PC-9 (cell line): Measurements from ENCODE around the gene UTP25. TPM values are rescaled to one million over a fixed set of nuclear protein-coding genes. Genes with fewer than 3 reads are reported as not detected.

Source experiments
- BruUV-seq: library from RNA; stranded (reverse); fragments of 400-500 nt; replicated peaks from 2 replicates; lab custom pipeline; 2021; lab: Mats Ljungman, UMichigan
- CTCF ChIA-PET: fragments of 300-600 bp; sonication (Branson Sonifier 250); formaldehyde crosslinking; loops from one replicate; lab custom pipeline; 2022; ENCODE audit warnings: antibody characterized with exemption; lab: Charles Lee
- POLR2A ChIA-PET: fragments of 300-600 bp; sonication (Branson Sonifier 250); formaldehyde crosslinking; loops from one replicate; lab custom pipeline; 2022; ENCODE audit warnings: antibody characterized with exemption; ENCODE audit not compliant: unreplicated experiment; lab: Charles Lee
- DNase-seq, 2 experiments: peaks; one replicate each; pipeline versions ENCODE4 v3.0.0 to v3.0.0-alpha.2; 2015 to 2022; ENCODE audit warnings: mixed read lengths in 1 of 2
- H2AFZ ChIP-seq: fragments of 200-600 bp; sonication (generic); 2 replicates; pipeline ENCODE4 v1.8.1; 2017; ENCODE audit warnings: antibody characterized with exemption
- H3F3A ChIP-seq: fragments of 200-600 bp; sonication (generic); 2 replicates; pipeline ENCODE4 v1.8.1; 2017; ENCODE audit warnings: antibody characterized with exemption, mild to moderate bottlenecking, low read depth; ENCODE audit not compliant: insufficient read depth
- H3K27ac ChIP-seq: fragments of 200-600 bp; sonication (generic); 2 replicates; pipeline ENCODE4 v1.6.1; 2016; ENCODE audit warnings: mixed run types
- H3K27me3 ChIP-seq: fragments of 200-600 bp; sonication (generic); 2 replicates; pipeline ENCODE4 v1.6.1; 2016; ENCODE audit warnings: low read depth, mixed run types; ENCODE audit not compliant: insufficient read depth
- H3K36me3 ChIP-seq: fragments of 200-600 bp; sonication (generic); 2 replicates; pipeline ENCODE4 v1.6.1; 2016; ENCODE audit warnings: low read depth, mixed run types
- H3K4me1 ChIP-seq: fragments of 200-600 bp; sonication (generic); replicated peaks from 2 replicates; pipeline ENCODE4 v1.6.1; 2016; ENCODE audit warnings: mixed run types; ENCODE audit not compliant: insufficient read depth
- H3K4me2 ChIP-seq: fragments of 200-600 bp; sonication (generic); 2 replicates; pipeline ENCODE4 v1.6.1; 2017; ENCODE audit warnings: mixed run types
- H3K4me3 ChIP-seq: fragments of 200-600 bp; sonication (generic); 2 replicates; pipeline ENCODE4 v1.6.1; 2016; ENCODE audit warnings: mixed run types
- H3K79me2 ChIP-seq: fragments of 200-600 bp; sonication (generic); 2 replicates; pipeline ENCODE4 v1.6.1; 2017; ENCODE audit warnings: low read depth, mixed run types
- H3K9me2 ChIP-seq: fragments of 200-600 bp; sonication (generic); 2 replicates; pipeline ENCODE4 v1.8.1; 2017; ENCODE audit warnings: mild to moderate bottlenecking; ENCODE audit not compliant: insufficient read depth
- H3K9me3 ChIP-seq: fragments of 200-600 bp; sonication (generic); 2 replicates; pipeline ENCODE4 v1.8.1; 2016; ENCODE audit warnings: low read depth; ENCODE audit not compliant: insufficient read depth
- H4K20me1 ChIP-seq: fragments of 200-600 bp; sonication (generic); 2 replicates; pipeline ENCODE4 v1.8.1; 2017; ENCODE audit not compliant: insufficient read depth
- CTCF ChIP-seq: fragments of 200-600 bp; sonication (generic); conservative IDR thresholded peaks from 2 replicates; pipeline ENCODE4 v1.6.1; 2017; ENCODE audit warnings: mixed run types, antibody characterized with exemption, mild to moderate bottlenecking, moderate library complexity
- EZH2 ChIP-seq: fragments of 200-600 bp; sonication (generic); IDR thresholded peaks from 2 replicates; pipeline ENCODE4 v1.8.0; 2017; ENCODE audit warnings: antibody characterized with exemption, low read depth
- intact Hi-C: fragments of 100-400 bp; cut with micrococcal nuclease; formaldehyde crosslinking; loops from one replicate; pipeline ENCODE4 v1.10.0; 2022; ENCODE audit not compliant: unreplicated experiment
- total RNA-seq: library from RNA; stranded (reverse); gene quantifications from 2 replicates; pipeline ENCODE4 v1.2.3, GENCODE V29; 2021

UTP25 gene
- total RNA-seq, 1 experiment from 2014 or later, result 9.3 TPM

- TF ChIP-seq CTCF (no peak; the same call in 1 of the 2 replicates), EZH2 (no peak)
- Histone ChIP-seq H3K36me3 (peaks cover 27% of the 10 kb centered on the region), H3K79me2 (peaks cover 7% of the 10 kb centered on the region; the same call in 1 of the 2 replicates), H3K9me2 (no peaks in the 10 kb centered on the region), H3K4me1 (no peaks in the 10 kb centered on the region), H3K27me3 (no peaks in the 10 kb centered on the region), H3K27ac (no peak overlapping the region), H3K4me2 (no peak overlapping the region), H4K20me1 (no peaks in the 10 kb centered on the region; the same call in 1 of the 2 replicates), H2AFZ (no peak overlapping the region), H3F3A (no peaks in the 10 kb centered on the region), H3K9me3 (no peaks in the 10 kb centered on the region), H3K4me3 (no peak overlapping the region)
- intact Hi-C loops, result no loop called here
- BruUV-seq, result no TSS peak
- no peak for DNase-seq
- POLR2A ChIA-PET, result no interaction called here
- CTCF ChIA-PET, result interaction anchor here (0.6 kb wide), 1 partner anchor 399 kb away, joined by 3 read pairs; no protein-coding TSS in a partner anchor
Observed at GRCh38 chr1:209797978-209798639, 29.7 kb upstream of the UTP25 start.

- DNase-seq, result no peak
- Histone ChIP-seq H3K4me2 (no peak overlapping the region), H3K9me3 (no peaks in the 10 kb centered on the region), H4K20me1 (no peaks in the 10 kb centered on the region; the same call in 1 of the 2 replicates), H3K27ac (no peak overlapping the region), H3K4me3 (no peak overlapping the region), H3K27me3 (no peaks in the 10 kb centered on the region), H2AFZ (no peak overlapping the region), H3K79me2 (peaks cover 33% of the 10 kb centered on the region), H3K36me3 (peaks cover 1% of the 10 kb centered on the region; the same call in 1 of the 2 replicates), H3K9me2 (no peaks in the 10 kb centered on the region), H3K4me1 (peaks cover 19% of the 10 kb centered on the region), H3F3A (peaks cover under 1% of the 10 kb centered on the region; the same call in 1 of the 2 replicates)
- no peak for TF ChIP-seq CTCF
- TF ChIP-seq EZH2, result no peak
- ChIA-PET POLR2A (no interaction called here), CTCF (no interaction called here)
- no TSS peak for BruUV-seq
- intact Hi-C loops, result loop anchor here (5.0 kb wide), 1 partner anchor 41 kb away; no protein-coding TSS in a partner anchor
Observed at GRCh38 chr1:209800984-209801834, 26.6 kb upstream of the UTP25 start.

GRCh38 chr1:209802117-209802779, 25.5 kb upstream of the UTP25 start:
- CTCF ChIA-PET, result no interaction called here
- peaks cover 7% of the 10 kb centered on the region; the same call in 1 of the 2 replicates for H3F3A ChIP-seq
- H2AFZ ChIP-seq, result no peak overlapping the region
- POLR2A ChIA-PET, result no interaction called here
- H4K20me1 ChIP-seq, result no peaks in the 10 kb centered on the region; the same call in 1 of the 2 replicates
- H3K27me3 ChIP-seq, result no peaks in the 10 kb centered on the region
- H3K79me2 ChIP-seq, result peaks cover 37% of the 10 kb centered on the region
- no peak overlapping the region for H3K27ac ChIP-seq
- H3K9me2 ChIP-seq, result no peaks in the 10 kb centered on the region
- H3K4me3 ChIP-seq, result no peak overlapping the region
- no peak for TF ChIP-seq EZH2
- TF ChIP-seq CTCF, result no peak
- H3K4me2 ChIP-seq, result no peak overlapping the region
- BruUV-seq, result no TSS peak
- no peaks in the 10 kb centered on the region; the same call in 1 of the 2 replicates for H3K36me3 ChIP-seq
- no peak for DNase-seq
- peaks cover 28% of the 10 kb centered on the region for H3K4me1 ChIP-seq
- intact Hi-C loops, result loop anchor here (5.0 kb wide), 1 partner anchor 40 kb away; no protein-coding TSS in a partner anchor
- no peaks in the 10 kb centered on the region for H3K9me3 ChIP-seq
